ENCODE measurements around the gene ZNF582.

DNA sequence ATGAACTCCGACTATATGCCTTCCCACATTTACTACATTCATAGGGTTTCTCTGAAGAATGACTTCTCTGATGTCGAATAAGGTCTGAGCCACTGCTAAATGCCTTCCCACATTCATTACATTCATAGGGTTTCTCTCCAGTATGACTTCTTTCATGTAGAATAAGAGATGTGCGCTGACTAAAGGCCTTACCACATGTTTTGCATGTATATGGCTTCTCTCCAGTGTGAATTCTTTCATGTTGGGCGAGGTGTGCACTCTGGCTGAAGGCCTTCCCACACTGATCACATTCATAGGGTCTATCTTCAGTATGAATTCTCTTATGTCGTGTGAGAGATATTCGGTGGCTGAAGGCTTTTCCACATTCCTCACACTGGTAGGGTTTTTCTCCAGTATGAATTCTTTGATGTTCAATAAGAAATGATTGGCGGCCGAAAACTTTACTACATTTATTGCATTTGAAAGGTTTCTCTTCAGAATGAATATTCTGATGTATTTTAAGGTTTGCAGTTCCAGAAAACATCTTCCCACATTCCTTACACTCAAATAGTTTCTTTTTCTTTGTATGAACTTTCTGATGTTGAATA lies 48.0 kb upstream of the ZNF582 start:
- TF ChIP-seq CTCF (conservative IDR thresholded peaks at IDR 0.05) (no peak), EZH2 (IDR thresholded peaks at IDR 0.05; ENCODE audit: low read depth) (no peak)
